HUES6 (cell line): Measurements from ENCODE around the gene JMY.
"Not testable (repeated sequence)": the region's sequence is repeated elsewhere in the genome, so short reads cannot be mapped to it uniquely, and the experiment has no call there.

Experiments used
- H3K27ac ChIP-seq: 2 replicates; pipeline ENCODE4 v1.7.0; 2013; ENCODE audit warnings: low read depth, mild to moderate bottlenecking, low read length, inconsistent platforms
- H3K27me3 ChIP-seq: 2 replicates; pipeline ENCODE4 v1.6.1; 2013; ENCODE audit warnings: low read length; ENCODE audit not compliant: control insufficient read depth, insufficient read depth
- H3K36me3 ChIP-seq: 2 replicates; pipeline ENCODE4 v1.6.1; 2013; ENCODE audit warnings: low read length; ENCODE audit not compliant: control insufficient read depth, insufficient read depth
- H3K4me1 ChIP-seq: 2 replicates; pipeline ENCODE4 v1.6.1; 2013; ENCODE audit warnings: low read length; ENCODE audit not compliant: control insufficient read depth, insufficient read depth
- H3K4me3 ChIP-seq: 2 replicates; pipeline ENCODE4 v1.5.1; 2013; ENCODE audit warnings: low read depth, low read length
- H3K9ac ChIP-seq: one replicate; pipeline ENCODE4 v1.6.1; 2013; ENCODE audit warnings: mild to moderate bottlenecking, low read length
- H3K9me3 ChIP-seq: 2 replicates; pipeline ENCODE4 v1.6.1; 2013; ENCODE audit warnings: low read depth, low read length; ENCODE audit not compliant: control insufficient read depth, insufficient read depth

JMY gene

GRCh38 chr5:79237740-79238560 lies 2.0 kb downstream of the JMY start:
- Histone ChIP-seq H3K4me3 (peak overlapping the region; percentile 98), H3K27me3 (peaks cover 27% of the 10 kb centered on the region; the same call in 1 of the 2 replicates), H3K27ac (no peak overlapping the region), H3K9me3 (no peaks in the 10 kb centered on the region), H3K4me1 (peaks cover 6% of the 10 kb centered on the region; the same call in 1 of the 2 replicates), H3K36me3 (no peaks in the 10 kb centered on the region), H3K9ac (peak overlapping the region; percentile 92)

GRCh38 chr5:79240561-79240960 lies 4.6 kb downstream of the JMY start:
- Histone ChIP-seq H3K27ac (no peak overlapping the region), H3K4me1 (peaks cover 7% of the 10 kb centered on the region; the same call in 1 of the 2 replicates), H3K4me3 (no peak overlapping the region), H3K9ac (no peak overlapping the region), H3K27me3 (peaks cover 20% of the 10 kb centered on the region; the same call in 1 of the 2 replicates), H3K9me3 (no peaks in the 10 kb centered on the region), H3K36me3 (no peaks in the 10 kb centered on the region)

- H3K27ac ChIP-seq = no peak overlapping the region
- no peaks in the 10 kb centered on the region for H3K36me3 ChIP-seq
- H3K9me3 ChIP-seq = no peaks in the 10 kb centered on the region
- peaks cover 7% of the 10 kb centered on the region; the same call in 1 of the 2 replicates for H3K4me1 ChIP-seq
- H3K4me3 ChIP-seq = no peak overlapping the region
- H3K9ac ChIP-seq = no peak overlapping the region
- peaks cover 16% of the 10 kb centered on the region; the same call in 1 of the 2 replicates for H3K27me3 ChIP-seq
Observed at GRCh38 chr5:79241535-79241979, 5.6 kb downstream of the JMY start.

- Histone ChIP-seq H3K27ac (no peak overlapping the region), H3K36me3 (no peaks in the 10 kb centered on the region), H3K27me3 (peaks cover 7% of the 10 kb centered on the region; the same call in 1 of the 2 replicates), H3K9me3 (no peaks in the 10 kb centered on the region), H3K4me1 (peaks cover 7% of the 10 kb centered on the region; the same call in 1 of the 2 replicates), H3K4me3 (no peak overlapping the region), H3K9ac (no peak overlapping the region)
Observed at GRCh38 chr5:79242242-79243039, 6.5 kb downstream of the JMY start.

- H3K27ac ChIP-seq = no peak overlapping the region
- no peaks in the 10 kb centered on the region for H3K9me3 ChIP-seq
- H3K4me3 ChIP-seq = no peak overlapping the region
Observed at GRCh38 chr5:79243224-79243623, 7.3 kb downstream of the JMY start.

GRCh38 chr5:79254067-79254466 lies 18.1 kb downstream of the JMY start:
- not testable (repeated sequence) for H3K4me3 ChIP-seq, H3K9ac ChIP-seq, H3K27me3 ChIP-seq, H3K27ac ChIP-seq, H3K9me3 ChIP-seq, H3K36me3 ChIP-seq
- peaks cover 21% of the 10 kb centered on the region for H3K4me1 ChIP-seq

More at GRCh38 chr5:79243224-79243623, 7.3 kb downstream of the JMY start:
- H3K27me3 ChIP-seq = no peaks in the 10 kb centered on the region; the same call in 1 of the 2 replicates
- no peaks in the 10 kb centered on the region for H3K36me3 ChIP-seq
- no peak overlapping the region for H3K9ac ChIP-seq
- peaks cover 7% of the 10 kb centered on the region; the same call in 1 of the 2 replicates for H3K4me1 ChIP-seq

- H3K9me3 ChIP-seq = no peaks in the 10 kb centered on the region
- H3K36me3 ChIP-seq = no peaks in the 10 kb centered on the region
Observed at GRCh38 chr5:79255786-79256557, 20.0 kb downstream of the JMY start.

GRCh38 chr5:79256563-79256962 lies 20.6 kb downstream of the JMY start:
- peaks cover 23% of the 10 kb centered on the region for H3K4me1 ChIP-seq

More at GRCh38 chr5:79255786-79256557, 20.0 kb downstream of the JMY start:
- Histone ChIP-seq H3K9ac (no peak overlapping the region), H3K27ac (no peak overlapping the region), H3K4me1 (peaks cover 21% of the 10 kb centered on the region), H3K4me3 (no peak overlapping the region), H3K27me3 (no peaks in the 10 kb centered on the region)

GRCh38 chr5:79257314-79257713 lies 21.4 kb downstream of the JMY start:
- no peak overlapping the region for H3K27ac ChIP-seq
- H3K4me1 ChIP-seq = peaks cover 31% of the 10 kb centered on the region
- no peak overlapping the region for H3K9ac ChIP-seq
- H3K9me3 ChIP-seq = no peaks in the 10 kb centered on the region
- no peaks in the 10 kb centered on the region for H3K36me3 ChIP-seq
- no peaks in the 10 kb centered on the region for H3K27me3 ChIP-seq
- H3K4me3 ChIP-seq = no peak overlapping the region

More at GRCh38 chr5:79256563-79256962, 20.6 kb downstream of the JMY start:
- no peak overlapping the region for H3K4me3 ChIP-seq
- no peaks in the 10 kb centered on the region for H3K9me3 ChIP-seq
- no peaks in the 10 kb centered on the region for H3K36me3 ChIP-seq
- no peak overlapping the region for H3K9ac ChIP-seq
- no peak overlapping the region for H3K27ac ChIP-seq
- H3K27me3 ChIP-seq = no peaks in the 10 kb centered on the region

GRCh38 chr5:79258801-79259200 lies 22.9 kb downstream of the JMY start:
- Histone ChIP-seq H3K4me1 (peaks cover 43% of the 10 kb centered on the region), H3K36me3 (no peaks in the 10 kb centered on the region)

More at GRCh38 chr5:79258801-79259200, 22.9 kb downstream of the JMY start:
- H3K27ac ChIP-seq = no peak overlapping the region
- no peak overlapping the region for H3K9ac ChIP-seq
- no peaks in the 10 kb centered on the region for H3K27me3 ChIP-seq
- H3K4me3 ChIP-seq = no peak overlapping the region
- H3K9me3 ChIP-seq = no peaks in the 10 kb centered on the region
